ENCODE results near the gene SRRT. TPM values are rescaled to one million over a fixed set of nuclear protein-coding genes. Genes with fewer than 3 reads are reported as not detected.

The SRRT gene
- polyA plus RNA-seq, 1 donor from 2014 or later: 59.9 TPM

DNA sequence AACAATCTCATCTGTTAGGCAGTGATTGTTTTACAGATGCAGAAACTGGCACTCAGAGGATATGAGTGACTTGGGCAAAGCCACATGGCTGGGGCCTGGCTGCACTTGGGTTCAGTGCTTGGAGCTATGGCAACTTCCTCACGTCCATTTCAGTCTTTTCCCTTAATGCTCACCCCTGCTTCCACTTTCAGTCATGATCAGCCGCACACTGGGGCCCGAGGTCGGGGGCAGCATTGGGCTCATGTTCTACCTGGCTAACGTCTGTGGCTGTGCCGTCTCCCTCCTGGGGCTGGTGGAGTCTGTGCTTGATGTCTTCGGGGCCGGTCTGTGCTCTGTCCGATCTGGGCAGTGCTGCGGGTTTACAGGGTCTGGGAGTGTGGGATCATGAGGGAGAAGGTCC is 19.4 kb upstream of the SRRT start:
- no peaks in the 10 kb centered on the region for H3K27me3 ChIP-seq (ENCODE audit: insufficient read depth, low read depth, low read length)
- H3K9me3 ChIP-seq (ENCODE audit: low read length): no peaks in the 10 kb centered on the region
- H3K4me2 ChIP-seq (ENCODE audit: low read length): no peak overlapping the region
- TF ChIP-seq EP300 (conservative IDR thresholded peaks at IDR 0.05; ENCODE audit: poor library complexity, severe bottlenecking) (no peak), MXI1 (conservative IDR thresholded peaks at IDR 0.05; ENCODE audit: poor library complexity, severe bottlenecking) (no peak), RAD21 (conservative IDR thresholded peaks at IDR 0.05) (no peak), SMC3 (conservative IDR thresholded peaks at IDR 0.05; ENCODE audit: poor library complexity) (no peak), EZH2 (IDR thresholded peaks at IDR 0.05; ENCODE audit: borderline replicate concordance, insufficient read depth, low read length, poor library complexity, severe bottlenecking) (no peak), TAF1 (IDR thresholded peaks at IDR 0.05; ENCODE audit: low read depth) (no peak), POLR2AphosphoS5 (IDR thresholded peaks at IDR 0.05) (no peak)
- TF ChIP-seq, protein P1, sequence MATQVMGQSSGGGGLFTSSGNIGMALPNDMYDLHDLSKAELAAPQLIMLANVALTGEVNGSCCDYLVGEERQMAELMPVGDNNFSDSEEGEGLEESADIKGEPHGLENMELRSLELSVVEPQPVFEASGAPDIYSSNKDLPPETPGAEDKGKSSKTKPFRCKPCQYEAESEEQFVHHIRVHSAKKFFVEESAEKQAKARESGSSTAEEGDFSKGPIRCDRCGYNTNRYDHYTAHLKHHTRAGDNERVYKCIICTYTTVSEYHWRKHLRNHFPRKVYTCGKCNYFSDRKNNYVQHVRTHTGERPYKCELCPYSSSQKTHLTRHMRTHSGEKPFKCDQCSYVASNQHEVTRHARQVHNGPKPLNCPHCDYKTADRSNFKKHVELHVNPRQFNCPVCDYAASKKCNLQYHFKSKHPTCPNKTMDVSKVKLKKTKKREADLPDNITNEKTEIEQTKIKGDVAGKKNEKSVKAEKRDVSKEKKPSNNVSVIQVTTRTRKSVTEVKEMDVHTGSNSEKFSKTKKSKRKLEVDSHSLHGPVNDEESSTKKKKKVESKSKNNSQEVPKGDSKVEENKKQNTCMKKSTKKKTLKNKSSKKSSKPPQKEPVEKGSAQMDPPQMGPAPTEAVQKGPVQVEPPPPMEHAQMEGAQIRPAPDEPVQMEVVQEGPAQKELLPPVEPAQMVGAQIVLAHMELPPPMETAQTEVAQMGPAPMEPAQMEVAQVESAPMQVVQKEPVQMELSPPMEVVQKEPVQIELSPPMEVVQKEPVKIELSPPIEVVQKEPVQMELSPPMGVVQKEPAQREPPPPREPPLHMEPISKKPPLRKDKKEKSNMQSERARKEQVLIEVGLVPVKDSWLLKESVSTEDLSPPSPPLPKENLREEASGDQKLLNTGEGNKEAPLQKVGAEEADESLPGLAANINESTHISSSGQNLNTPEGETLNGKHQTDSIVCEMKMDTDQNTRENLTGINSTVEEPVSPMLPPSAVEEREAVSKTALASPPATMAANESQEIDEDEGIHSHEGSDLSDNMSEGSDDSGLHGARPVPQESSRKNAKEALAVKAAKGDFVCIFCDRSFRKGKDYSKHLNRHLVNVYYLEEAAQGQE (IDR thresholded peaks at IDR 0.05; ENCODE audit: borderline replicate concordance): no peak
- TF ChIP-seq, protein P2, sequence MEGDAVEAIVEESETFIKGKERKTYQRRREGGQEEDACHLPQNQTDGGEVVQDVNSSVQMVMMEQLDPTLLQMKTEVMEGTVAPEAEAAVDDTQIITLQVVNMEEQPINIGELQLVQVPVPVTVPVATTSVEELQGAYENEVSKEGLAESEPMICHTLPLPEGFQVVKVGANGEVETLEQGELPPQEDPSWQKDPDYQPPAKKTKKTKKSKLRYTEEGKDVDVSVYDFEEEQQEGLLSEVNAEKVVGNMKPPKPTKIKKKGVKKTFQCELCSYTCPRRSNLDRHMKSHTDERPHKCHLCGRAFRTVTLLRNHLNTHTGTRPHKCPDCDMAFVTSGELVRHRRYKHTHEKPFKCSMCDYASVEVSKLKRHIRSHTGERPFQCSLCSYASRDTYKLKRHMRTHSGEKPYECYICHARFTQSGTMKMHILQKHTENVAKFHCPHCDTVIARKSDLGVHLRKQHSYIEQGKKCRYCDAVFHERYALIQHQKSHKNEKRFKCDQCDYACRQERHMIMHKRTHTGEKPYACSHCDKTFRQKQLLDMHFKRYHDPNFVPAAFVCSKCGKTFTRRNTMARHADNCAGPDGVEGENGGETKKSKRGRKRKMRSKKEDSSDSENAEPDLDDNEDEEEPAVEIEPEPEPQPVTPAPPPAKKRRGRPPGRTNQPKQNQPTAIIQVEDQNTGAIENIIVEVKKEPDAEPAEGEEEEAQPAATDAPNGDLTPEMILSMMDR (IDR thresholded peaks at IDR 0.05; ENCODE audit: poor library complexity, severe bottlenecking): no peak
- H3K9me2 ChIP-seq (ENCODE audit: insufficient read depth, low read length): no peaks in the 10 kb centered on the region
- H2AFZ ChIP-seq (ENCODE audit: low read depth, low read length): no peak overlapping the region
- H3K36me3 ChIP-seq (ENCODE audit: insufficient read depth, low read length): no peaks in the 10 kb centered on the region
- H3K27ac ChIP-seq (ENCODE audit: low read length): no peak overlapping the region
- H3K4me3 ChIP-seq (ENCODE audit: low read length): no peak overlapping the region
- H3K79me2 ChIP-seq (replicated peaks; ENCODE audit: insufficient read depth, low read length): no peaks in the 10 kb centered on the region
- no peaks in the 10 kb centered on the region for H3F3A ChIP-seq (ENCODE audit: insufficient read depth, low read length, poor library complexity, severe bottlenecking)
- H3K9ac ChIP-seq (ENCODE audit: low read length): no peak overlapping the region
- no peaks in the 10 kb centered on the region for H4K20me1 ChIP-seq (ENCODE audit: insufficient read depth)

DNA sequence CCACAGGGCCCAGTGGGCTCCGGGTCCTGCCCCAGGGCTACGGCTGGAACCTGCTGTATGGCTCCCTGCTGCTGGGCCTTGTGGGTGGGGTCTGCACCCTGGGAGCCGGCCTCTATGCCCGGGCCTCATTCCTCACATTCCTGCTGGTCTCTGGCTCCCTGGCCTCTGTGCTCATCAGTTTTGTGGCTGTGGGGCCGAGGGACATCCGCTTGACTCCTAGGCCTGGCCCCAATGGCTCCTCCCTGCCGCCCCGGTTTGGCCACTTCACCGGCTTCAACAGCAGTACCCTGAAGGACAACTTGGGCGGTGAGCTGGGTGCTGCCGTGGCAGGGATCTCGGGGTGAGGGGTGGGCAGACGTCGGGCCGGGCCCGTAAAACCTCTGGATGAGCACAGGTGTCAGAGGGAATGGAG is 18.0 kb upstream of the SRRT start:
- Histone ChIP-seq H3K4me3 (ENCODE audit: low read length) (no peak overlapping the region), H3K9me3 (ENCODE audit: low read length) (no peaks in the 10 kb centered on the region), H3K9me2 (ENCODE audit: insufficient read depth, low read length) (no peaks in the 10 kb centered on the region), H3K79me2 (replicated peaks; ENCODE audit: insufficient read depth, low read length) (no peaks in the 10 kb centered on the region), H3K4me2 (ENCODE audit: low read length) (no peak overlapping the region), H3K36me3 (ENCODE audit: insufficient read depth, low read length) (no peaks in the 10 kb centered on the region), H3K27ac (ENCODE audit: low read length) (no peak overlapping the region), H2AFZ (ENCODE audit: low read depth, low read length) (no peak overlapping the region), H3F3A (ENCODE audit: insufficient read depth, low read length, poor library complexity, severe bottlenecking) (no peaks in the 10 kb centered on the region), H4K20me1 (ENCODE audit: insufficient read depth) (no peaks in the 10 kb centered on the region), H3K27me3 (ENCODE audit: insufficient read depth, low read depth, low read length) (no peaks in the 10 kb centered on the region), H3K9ac (ENCODE audit: low read length) (no peak overlapping the region)
- no peak for TF ChIP-seq EZH2 (IDR thresholded peaks at IDR 0.05; ENCODE audit: borderline replicate concordance, insufficient read depth, low read length, poor library complexity, severe bottlenecking)
- no peak for TF ChIP-seq TAF1 (IDR thresholded peaks at IDR 0.05; ENCODE audit: low read depth)
- no peak for TF ChIP-seq SMC3 (conservative IDR thresholded peaks at IDR 0.05; ENCODE audit: poor library complexity)
- TF ChIP-seq, protein P1 (IDR thresholded peaks at IDR 0.05; ENCODE audit: borderline replicate concordance): no peak
- TF ChIP-seq RAD21 (conservative IDR thresholded peaks at IDR 0.05): no peak
- no peak for TF ChIP-seq MXI1 (conservative IDR thresholded peaks at IDR 0.05; ENCODE audit: poor library complexity, severe bottlenecking)
- no peak for TF ChIP-seq EP300 (conservative IDR thresholded peaks at IDR 0.05; ENCODE audit: poor library complexity, severe bottlenecking)
- TF ChIP-seq, protein P2 (IDR thresholded peaks at IDR 0.05; ENCODE audit: poor library complexity, severe bottlenecking): no peak
- TF ChIP-seq POLR2AphosphoS5 (IDR thresholded peaks at IDR 0.05): no peak

All from neural cell (in vitro differentiated cells).